CD4-positive, alpha-beta T cell treated with Interleukin-15 for 4 hours (primary cell): ENCODE data around the gene KLHL14.
"Not testable (repeated sequence)": the region's sequence is repeated elsewhere in the genome, so short reads cannot be mapped to it uniquely, and the experiment has no call there.

ENCODE experiments used
- DNase-seq: peaks from one replicate; pipeline ENCODE4 v3.0.0-alpha.2; 2020; ENCODE audit warnings: low spot score

The KLHL14 gene, protein sequence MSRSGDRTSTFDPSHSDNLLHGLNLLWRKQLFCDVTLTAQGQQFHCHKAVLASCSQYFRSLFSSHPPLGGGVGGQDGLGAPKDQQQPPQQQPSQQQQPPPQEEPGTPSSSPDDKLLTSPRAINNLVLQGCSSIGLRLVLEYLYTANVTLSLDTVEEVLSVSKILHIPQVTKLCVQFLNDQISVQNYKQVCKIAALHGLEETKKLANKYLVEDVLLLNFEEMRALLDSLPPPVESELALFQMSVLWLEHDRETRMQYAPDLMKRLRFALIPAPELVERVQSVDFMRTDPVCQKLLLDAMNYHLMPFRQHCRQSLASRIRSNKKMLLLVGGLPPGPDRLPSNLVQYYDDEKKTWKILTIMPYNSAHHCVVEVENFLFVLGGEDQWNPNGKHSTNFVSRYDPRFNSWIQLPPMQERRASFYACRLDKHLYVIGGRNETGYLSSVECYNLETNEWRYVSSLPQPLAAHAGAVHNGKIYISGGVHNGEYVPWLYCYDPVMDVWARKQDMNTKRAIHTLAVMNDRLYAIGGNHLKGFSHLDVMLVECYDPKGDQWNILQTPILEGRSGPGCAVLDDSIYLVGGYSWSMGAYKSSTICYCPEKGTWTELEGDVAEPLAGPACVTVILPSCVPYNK

DNA sequence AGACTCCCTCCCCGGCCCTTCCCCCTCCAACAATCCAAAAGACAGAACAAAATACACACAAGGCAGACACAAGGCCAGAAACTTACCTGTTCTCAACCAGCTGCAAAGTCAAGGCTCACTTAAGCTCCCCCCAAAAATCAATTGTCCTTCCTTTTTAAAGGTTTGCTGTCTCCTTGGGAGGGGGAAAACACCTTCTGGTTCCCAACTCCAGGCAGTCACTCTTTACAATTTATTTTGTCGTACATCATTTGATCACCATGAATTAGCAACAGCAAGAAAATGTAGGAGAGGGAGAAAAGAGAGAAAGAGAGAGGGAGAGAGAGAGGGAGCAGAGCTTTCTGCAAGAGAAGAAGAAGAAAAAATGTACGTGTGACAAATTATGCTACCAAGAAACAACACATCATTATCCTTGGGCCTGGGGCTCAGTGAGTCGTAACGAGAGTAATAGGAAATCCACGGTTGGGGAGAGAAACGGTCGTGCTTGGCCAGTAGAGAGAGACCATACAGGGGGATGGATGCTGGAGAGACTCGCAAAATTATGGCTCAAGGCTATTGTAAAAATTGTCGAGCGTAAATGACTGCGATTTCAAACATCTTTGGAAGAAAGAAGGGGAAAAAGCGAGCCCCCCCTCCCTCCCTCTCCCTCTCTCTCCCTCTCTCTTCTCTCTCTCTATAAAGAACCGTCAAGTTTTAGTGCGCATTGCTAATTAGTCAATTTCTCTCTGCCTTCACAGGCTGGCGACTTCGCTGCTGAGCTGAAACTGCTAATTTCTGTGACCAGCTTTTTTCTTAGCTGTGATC is at the start of gene KLHL14:
KLHL14 (minus strand) TSS at position 443 of the 801 bp plus-strand sequence. CDS start 2,432 bp downstream, outside the sequence.
- DNase-seq, result no peak

DNA sequence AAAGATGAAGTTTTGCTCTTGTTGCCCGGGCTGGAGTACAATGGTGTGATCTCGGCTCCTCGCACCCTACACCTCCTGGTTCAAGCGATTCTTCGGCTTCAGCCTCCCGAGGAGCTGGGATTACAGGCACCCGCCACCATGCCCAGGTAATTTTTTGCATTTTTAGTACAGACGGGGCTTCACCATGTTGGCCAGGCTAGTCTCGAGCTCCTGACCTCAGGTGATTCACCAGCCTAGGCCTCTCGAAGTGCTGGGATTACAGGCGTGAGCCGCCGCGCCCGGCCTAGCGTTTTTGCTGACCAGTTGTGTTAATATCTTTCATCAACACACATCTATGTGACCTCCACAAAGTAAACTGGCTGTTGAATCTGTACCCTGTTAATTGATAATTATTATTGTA is 49.4 kb upstream of the KLHL14 start:
- DNase-seq, result no peak

DNA sequence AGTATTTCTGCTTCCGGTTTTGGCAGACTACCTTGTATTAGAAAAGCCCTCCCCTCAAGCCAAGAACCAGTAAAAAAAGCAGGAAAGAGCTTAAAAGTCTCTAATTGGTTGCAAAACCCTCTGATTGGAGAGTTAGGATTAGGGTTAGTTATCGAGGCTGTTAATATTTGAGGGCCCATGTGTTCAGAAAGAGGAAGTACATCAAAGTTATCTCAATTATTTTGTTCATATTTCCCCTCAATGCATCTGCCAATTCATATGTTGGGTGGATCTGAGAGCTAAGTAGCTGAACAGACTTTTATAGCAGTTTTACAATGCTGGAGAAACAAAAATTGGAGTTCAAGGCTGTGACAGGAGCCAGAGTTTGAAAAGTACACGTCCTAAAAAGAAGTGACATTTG is 43.1 kb upstream of the KLHL14 start:
- no peak for DNase-seq

DNA sequence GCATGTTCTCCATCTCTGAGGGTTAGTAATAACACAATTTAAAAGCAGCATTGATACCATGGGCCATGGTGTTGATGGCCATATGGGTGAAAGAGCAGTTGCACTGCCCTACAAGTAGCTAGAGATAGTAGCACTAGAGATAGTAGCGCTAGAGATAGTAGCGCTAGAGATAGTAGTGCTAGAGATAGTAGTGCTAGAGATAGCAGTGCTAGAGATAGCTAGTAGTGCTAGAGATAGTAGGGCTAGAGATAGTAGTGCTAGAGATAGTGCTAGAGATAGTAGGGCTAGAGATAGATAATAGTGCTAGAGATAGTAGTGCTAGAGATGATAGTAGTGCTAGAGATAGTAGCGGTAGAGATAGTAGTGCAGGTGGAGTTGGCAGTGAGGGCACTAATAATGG is 39.5 kb upstream of the KLHL14 start:
- no peak for DNase-seq

DNA sequence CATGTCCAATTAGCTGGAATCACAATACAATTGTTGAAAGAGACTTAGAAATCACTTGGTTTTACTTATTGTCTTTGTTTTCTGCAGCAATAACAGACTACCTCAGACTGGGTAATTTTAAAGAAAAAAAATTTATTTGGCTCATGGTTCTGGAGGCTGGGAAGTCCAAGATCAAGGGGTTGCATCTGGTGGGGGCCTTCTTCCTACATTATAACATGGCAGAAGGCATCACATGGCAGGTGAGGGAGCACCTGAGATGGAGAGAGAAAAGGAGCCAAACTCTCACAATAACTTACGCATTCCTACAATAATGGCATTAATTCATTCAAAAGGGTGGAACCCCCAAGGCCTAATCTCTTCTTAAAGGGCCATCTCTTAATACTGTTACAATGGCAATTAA is 37.5 kb upstream of the KLHL14 start:
- DNase-seq, result no peak

DNA sequence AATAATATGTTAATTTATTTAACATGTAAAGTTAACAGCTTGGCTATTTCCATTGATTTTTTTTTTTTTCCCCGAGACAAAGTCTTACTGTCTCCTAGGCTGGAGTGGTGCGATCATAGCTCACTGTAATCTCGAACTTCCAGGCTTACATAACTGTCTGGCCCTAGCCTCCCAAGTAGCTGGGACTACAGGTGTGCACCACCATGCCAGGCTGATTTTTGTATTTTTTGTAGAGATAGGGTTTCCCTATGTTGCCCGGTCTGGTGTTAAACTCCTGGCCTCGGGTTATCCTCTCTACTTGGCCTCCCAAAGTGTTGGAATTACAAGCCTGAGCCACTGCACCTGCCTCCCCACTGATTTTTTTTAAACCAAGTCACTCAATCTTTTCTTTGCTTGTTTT is 32.5 kb upstream of the KLHL14 start:
- DNase-seq, result no peak

DNA sequence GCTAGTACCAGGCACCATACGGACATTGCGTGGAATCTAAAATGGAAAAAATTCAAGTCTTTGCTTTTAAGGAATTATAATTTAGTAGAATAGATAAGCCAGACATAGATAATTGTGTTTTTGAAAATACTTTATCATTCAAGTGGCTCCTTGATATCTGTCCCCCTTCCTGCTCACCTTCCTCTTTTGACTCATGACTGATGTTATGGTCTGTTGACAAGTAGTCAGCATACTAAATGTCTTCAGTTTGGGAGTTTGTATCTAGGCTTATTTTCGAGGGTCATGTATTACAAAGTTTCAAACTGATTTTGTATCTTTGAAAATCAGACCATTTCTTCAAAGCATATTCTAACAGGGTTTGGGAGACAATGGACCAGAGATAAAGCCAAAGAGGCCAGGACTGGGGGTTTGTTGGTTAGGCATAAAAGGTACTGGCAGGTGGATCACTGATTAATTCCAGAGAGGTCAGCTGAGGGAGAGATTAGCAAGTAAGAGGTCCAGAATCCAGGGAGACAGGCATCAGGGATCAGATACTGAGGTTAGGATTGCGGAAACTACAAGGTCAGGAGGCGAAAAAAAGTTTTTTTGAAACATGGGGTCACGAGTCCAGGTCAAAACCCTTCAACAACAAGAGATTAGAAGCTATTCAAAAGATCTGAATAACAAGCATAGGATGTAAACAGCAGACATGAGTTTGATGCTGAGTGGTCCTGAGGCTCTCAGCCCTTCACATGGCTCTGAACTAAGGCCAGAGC is 31.5 kb upstream of the KLHL14 start:
- no peak for DNase-seq

DNA sequence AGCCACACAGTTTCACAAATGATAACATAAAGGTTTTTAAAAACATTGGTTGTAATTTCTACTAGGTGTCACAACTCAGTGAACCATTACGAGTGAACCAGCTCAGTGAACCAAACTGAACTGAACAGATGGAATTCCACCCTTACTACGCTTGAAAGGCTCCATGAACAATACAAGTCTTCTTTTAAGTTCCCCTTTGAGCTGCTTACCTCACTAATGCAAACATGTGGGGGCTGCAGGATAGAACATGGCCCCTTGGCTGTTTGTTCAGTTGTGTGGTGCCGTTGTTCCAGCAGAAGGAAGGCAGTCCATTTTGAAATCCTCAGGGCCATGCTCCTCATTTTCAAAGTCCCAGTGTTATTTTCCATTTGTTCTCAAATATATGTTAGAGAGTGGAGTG is 30.7 kb upstream of the KLHL14 start:
- no peak for DNase-seq

DNA sequence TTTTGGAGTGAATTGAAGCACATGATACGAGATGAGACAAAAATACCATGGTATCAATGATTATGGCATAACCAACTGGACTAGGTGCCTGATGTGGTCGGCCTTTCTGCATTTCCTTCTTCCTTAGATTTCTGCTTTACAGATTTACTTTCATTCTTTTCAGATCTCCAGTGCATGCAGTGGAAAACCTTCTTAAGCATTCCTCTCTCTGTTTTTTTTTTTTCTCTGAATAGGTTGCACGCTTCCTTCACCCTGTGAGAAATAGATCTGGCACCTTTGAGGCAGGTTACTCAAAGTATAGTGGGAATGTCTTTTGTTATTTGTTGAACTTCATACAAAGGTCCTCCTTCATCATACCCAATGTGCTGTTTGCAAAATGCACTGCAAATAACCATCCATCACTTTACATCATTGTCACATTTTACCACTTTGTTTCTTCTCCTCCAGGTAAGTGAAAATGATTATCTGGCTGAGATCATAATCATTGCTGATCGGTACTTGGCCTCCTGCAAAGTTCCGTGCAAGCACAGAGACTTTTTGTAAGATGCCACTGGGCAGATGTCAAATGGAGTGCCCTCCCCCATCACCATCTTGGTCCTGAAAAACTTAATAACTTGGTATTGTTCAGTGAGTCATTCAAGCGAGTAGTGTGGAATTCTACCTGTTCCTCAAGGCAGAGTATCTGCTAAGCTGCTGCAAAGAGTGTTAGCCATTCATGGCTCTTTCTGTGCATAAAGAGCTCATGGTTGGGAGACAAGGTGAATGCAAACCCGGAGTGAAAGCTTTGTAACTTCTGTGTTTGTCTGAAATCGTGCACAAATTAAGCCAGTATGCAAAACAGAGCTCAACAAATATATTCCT is 30.0 kb upstream of the KLHL14 start:
- DNase-seq, result no peak

DNA sequence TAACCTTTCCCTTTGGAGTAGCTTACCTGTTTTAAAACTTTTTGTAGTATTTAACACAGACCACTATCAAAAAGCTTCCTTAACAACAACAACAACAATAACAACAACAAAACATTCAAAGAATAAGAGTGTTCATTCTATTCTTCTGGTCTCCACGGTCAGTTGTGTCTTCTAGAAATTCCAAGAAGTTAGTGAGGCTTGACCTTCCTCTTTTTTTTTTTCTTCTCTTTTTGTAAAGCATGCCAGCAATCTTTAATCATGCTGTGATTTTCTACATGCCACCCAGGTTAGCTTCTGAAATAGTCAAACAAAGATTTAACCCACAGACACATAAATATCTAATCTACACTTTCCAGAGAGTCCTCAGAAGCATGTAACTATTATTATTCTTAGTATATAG is 28.4 kb upstream of the KLHL14 start:
- DNase-seq, result no peak

DNA sequence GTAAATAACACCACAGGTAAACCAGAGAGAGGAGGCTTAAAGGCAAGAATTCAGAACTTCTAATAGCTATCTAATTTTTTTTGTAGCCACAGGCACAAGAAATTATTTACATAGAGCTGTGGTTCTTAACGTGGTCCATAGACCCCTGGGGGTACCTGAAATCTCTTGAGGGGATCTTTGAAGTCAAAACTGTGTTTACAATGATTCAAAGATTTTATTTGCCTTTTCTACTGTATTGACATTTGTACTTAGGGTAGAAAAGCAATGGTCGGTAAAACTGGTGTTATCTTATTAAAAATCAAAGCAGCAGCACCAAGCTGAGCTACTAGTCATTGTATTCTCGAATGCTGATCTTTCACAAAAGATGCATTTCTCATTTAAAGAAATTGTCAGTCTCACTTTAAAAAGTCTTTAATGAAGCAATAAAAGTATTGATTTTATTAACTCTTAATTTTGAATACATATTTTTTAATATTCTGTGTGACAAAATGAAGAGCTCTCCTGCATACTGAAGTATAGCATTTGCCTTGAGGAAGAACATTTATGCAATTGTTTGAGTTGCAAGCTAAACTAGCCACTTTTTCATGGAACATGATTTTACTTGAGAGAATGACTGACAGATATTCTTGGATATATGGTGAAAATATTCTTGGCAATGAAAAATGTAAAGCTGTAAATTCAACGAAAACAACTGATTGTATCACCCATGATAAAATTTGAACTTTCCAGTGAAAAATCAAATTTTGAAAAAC is 25.6 kb upstream of the KLHL14 start:
- DNase-seq, result no peak

DNA sequence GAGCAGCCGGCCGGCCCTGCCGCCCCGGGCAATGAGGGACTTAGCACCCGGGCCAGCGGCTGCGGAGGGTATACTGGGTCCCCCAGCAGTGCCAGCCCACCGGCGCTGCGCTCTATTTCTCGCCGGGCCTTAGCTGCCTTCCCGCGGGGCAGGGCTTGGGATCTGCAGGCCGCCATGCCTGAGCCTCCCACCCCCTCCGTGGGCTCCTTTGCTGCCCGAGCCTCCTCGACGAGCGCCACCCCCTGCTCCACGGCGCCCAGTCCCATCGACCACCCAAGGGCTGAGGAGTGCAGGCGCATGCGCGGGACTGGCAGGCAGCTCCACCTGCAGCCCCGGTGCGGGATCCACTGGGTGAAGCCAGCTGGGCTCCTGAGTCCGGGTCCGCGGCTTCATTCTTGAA is 21.8 kb upstream of the KLHL14 start:
- DNase-seq, result not testable (repeated sequence)

DNA sequence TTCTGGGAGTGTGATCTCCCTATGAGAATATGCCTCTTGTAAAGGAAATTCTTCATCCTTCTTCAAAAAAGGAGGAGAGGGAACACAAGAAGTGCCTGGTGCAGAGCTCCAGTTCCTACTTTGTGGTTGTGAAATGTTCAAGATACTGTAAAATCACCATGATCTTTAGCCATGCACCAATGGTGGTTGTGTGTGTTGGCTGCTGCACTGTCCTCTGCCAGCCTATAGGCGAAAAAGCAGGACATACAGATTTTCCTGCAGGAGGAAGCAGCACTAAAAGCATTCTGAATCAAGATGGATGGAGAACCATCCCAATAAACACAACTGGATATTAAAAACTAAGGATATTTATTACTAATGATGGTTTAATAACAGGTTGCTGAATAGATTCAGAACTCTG is 6.2 kb upstream of the KLHL14 start:
- no peak for DNase-seq

DNA sequence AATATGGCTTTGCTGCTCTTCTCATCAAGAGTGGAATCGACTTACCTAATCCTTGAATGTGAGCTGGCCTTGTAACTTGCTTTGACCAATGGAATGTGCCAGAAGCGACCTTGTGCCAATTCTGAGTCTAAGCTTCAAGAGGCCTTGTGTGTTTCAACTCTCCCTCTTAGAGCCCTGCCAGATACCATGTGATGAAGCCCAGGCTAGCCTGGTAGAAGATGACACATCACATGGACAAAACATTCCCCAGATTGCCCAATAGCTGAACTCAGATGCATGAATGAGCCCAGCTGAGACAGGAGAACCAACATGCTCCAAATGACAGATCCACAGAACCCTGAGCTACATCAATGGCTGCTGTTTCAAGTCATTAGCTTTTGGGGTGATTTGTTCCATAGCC is 4.2 kb upstream of the KLHL14 start:
- no peak for DNase-seq

DNA sequence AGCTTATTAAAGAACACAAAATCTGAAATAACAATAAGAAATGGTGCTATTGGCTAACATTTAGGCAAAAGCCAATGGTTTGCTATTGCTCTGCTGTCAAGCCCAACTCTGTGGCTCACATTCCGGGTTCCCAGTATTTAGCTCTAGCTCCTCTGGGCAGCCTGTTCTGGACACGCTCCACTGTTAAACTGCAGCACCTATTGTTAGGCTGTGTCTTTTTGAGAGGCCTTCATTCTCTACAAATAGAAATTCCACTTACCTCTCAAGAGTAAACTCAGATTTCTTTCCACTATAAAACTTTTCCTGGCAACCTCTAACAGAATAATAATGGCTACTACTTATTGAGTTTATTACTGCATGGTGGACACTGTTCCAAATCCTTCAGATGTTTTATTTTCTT is 3.7 kb upstream of the KLHL14 start:
- DNase-seq, result no peak

DNA sequence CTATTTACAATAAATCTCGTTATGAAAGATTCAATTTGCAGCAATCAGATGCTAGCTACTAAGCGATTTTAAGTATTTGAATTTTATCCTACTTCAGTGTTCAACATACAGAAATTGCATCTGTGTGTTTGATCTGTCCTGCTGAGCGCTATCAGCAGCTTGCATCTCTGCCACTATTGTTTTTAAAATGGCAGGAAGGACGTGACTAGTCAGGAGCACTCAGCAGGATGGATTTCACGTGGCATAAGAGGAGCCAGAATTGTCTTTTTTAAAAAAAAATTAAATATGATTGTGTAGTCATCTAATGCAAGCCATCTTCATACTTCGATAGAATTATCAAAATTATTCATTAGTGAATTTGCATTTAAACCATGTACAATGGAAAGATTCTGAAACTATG is 2.8 kb upstream of the KLHL14 start:
- no peak for DNase-seq

DNA sequence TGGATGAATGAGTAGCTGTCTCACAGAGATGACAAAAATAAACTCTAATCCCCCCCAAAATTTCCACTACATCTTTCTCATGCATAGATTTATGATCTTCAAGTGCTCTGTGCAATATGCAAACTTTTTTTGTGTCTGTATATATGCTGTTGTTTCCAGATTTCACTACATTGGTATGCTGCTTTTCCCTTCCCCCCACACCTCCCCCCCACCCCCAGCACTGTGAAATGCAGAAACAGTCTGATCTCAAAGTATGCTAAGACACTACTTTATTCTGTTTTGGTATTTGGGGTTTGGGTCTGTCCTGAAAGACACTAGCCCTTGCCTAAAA is 524 bp upstream of the KLHL14 start:
- no peak for DNase-seq

DNA sequence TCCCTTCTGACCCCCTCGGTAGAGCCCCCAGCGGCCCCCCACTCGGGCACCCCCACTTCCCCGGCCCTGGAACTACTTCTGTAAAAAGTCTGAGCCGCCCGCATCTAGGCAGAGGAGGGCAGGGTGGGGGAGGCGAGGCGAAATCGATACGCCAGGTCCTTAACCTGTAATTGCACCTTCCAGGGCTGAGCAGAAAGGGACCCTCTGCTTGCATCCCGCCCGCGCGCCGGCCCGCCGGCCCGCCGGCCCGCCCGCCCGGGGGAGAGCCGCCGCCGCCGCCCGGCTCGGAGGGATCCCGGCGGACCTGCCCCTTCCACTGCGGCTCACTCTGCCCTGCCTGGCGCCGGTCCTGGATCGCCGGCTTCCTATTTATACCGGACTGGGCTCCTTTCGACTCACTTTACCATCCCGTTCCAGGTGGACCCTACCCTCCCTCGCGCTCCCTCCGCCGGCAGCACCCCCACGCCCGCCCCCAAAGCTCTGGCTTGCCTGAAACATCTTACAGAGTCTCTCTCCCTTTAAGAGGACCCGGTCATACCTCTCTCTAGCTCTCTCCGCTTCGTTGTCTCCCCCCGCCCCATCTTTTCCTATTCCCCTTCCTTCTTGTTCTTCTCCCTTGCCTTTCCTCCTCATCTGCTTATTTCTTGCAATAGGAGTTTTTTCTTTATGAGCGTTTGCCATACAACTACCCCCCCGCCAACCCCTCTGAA is 797 bp downstream of the KLHL14 start:
- DNase-seq, result no peak

DNA sequence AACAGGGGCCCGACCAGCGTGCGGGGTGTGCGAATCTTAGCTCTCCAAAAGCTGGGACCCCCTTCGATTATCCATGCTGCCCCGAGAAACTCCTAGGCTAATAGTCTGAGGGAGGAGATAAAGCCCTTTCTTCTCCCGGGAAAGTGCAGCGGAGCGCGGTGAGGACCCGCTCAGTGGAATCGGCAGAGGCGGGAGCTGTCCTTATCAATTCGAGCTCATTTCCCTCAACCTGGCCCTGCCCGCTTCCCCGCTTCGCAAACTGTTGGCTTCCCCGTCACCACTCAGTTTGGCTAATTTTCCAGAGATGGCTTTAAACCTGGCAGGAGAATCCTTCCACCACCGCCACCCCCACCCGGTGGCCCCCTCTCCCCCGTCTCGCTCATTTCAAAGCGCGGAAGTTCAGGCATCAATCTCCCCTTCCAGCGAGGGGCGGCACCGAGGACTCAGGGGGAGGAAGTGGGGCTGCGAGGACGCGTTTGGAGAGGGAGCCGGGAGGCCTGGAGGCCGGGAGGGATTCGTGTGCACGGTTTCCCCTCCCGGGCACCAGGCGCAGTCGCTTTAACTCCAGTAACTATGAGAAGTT is 1.6 kb downstream of the KLHL14 start:
- DNase-seq, result no peak
